OCI-LY1 (cell line): ENCODE measurements around the gene DPY19L3.

Source experiments
- EZH2 ChIP-seq: fragments of 200-600 bp; sonication (generic), shearing (Covaris generic); IDR thresholded peaks from 2 replicates; pipeline ENCODE4 v1.8.0; 2017; ENCODE audit warnings: borderline replicate concordance, mixed run types, mild to moderate bottlenecking, antibody characterized with exemption, low read length, moderate library complexity, mixed read lengths
- TF ChIP-seq, protein P1 (sequence below): fragments of 200-600 bp; sonication (generic), shearing (Covaris generic); IDR thresholded peaks from 2 replicates; pipeline ENCODE4 v1.5.1; 2017; ENCODE audit warnings: mild to moderate bottlenecking, antibody characterized with exemption, low read length, moderate library complexity, mixed read lengths

DNA sequence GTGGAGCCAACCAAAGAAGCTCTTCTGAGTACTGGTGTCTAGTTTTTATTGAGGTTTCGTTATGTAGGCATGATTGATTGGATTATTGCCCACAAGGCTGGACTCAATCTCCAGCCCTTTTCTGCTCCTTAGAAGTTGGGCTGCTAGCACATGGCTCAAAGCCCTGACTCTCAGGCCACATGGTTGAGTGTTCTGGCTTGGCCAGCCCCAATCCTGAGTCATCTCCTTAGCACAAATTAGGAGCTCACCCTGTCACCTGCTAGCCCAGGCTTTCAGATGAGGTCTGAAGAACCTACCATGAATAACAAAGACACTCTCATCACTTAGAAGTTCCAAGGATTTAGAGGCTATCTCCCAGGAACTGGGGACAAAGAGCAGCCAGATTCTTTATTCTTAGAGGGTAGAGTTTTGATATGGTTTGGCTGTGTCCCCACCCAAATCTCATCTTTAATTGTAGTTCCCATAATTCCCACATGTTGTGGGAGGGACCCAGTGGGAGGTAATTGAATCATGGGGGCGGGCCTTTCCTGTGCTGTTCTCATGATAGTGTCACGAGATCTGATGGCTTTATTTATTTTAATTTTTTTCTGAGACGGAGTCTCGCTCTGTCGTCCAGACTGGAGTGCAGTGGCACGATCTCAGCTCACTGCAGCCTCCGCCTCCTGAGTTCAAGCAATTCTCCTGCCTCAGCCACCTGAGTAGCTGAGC, 11.3 kb downstream of the DPY19L3 start:
- TF ChIP-seq, protein P1, sequence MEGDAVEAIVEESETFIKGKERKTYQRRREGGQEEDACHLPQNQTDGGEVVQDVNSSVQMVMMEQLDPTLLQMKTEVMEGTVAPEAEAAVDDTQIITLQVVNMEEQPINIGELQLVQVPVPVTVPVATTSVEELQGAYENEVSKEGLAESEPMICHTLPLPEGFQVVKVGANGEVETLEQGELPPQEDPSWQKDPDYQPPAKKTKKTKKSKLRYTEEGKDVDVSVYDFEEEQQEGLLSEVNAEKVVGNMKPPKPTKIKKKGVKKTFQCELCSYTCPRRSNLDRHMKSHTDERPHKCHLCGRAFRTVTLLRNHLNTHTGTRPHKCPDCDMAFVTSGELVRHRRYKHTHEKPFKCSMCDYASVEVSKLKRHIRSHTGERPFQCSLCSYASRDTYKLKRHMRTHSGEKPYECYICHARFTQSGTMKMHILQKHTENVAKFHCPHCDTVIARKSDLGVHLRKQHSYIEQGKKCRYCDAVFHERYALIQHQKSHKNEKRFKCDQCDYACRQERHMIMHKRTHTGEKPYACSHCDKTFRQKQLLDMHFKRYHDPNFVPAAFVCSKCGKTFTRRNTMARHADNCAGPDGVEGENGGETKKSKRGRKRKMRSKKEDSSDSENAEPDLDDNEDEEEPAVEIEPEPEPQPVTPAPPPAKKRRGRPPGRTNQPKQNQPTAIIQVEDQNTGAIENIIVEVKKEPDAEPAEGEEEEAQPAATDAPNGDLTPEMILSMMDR = no peak
- no peak for TF ChIP-seq EZH2
